Loucy (cell line): Measurements from ENCODE around the gene RTEL1.

Experiments
- H2AFZ ChIP-seq: fragments of 200-600 bp; sonication (generic); 2 replicates; pipeline ENCODE4 v1.6.0; 2016; ENCODE audit warnings: antibody characterized with exemption, mild to moderate bottlenecking, low read length, moderate library complexity
- H3F3A ChIP-seq: fragments of 200-600 bp; 2 replicates; pipeline ENCODE4 v1.6.0; 2016; ENCODE audit warnings: antibody characterized with exemption, low read depth, mild to moderate bottlenecking
- H3K27me3 ChIP-seq: fragments of 200-600 bp; sonication (generic); 2 replicates; pipeline ENCODE4 v1.6.1; 2014; ENCODE audit warnings: low read length, mild to moderate bottlenecking; ENCODE audit not compliant: insufficient read depth, poor library complexity, severe bottlenecking
- H3K36me3 ChIP-seq: fragments of 200-600 bp; sonication (generic); 2 replicates; pipeline ENCODE4 v1.6.1; 2016; ENCODE audit warnings: low read length; ENCODE audit not compliant: insufficient read depth
- H3K4me1 ChIP-seq: fragments of 200-600 bp; sonication (generic); 2 replicates; pipeline ENCODE4 v1.5.1; 2014; ENCODE audit warnings: low read length, mild to moderate bottlenecking; ENCODE audit not compliant: insufficient read depth, poor library complexity, severe bottlenecking
- H3K4me2 ChIP-seq: fragments of 200-600 bp; sonication (generic); 2 replicates; pipeline ENCODE4 v1.6.0; 2014; ENCODE audit warnings: antibody characterized with exemption, low read length, low read depth, mild to moderate bottlenecking; ENCODE audit not compliant: poor library complexity, severe bottlenecking
- H3K4me3 ChIP-seq: fragments of 200-600 bp; sonication (generic); 2 replicates; pipeline ENCODE4 v1.5.1; 2014; ENCODE audit warnings: low read length, mild to moderate bottlenecking, mixed read lengths; ENCODE audit not compliant: poor library complexity, severe bottlenecking
- H3K79me2 ChIP-seq: fragments of 200-600 bp; sonication (generic); 2 replicates; pipeline ENCODE4 v1.6.1; 2014; ENCODE audit warnings: low read length; ENCODE audit not compliant: insufficient read depth
- H3K9ac ChIP-seq: fragments of 200-600 bp; sonication (generic); 2 replicates; pipeline ENCODE4 v1.6.0; 2014; ENCODE audit warnings: mild to moderate bottlenecking, low read depth, low read length, moderate library complexity; ENCODE audit not compliant: poor library complexity, severe bottlenecking
- H3K9me2 ChIP-seq: fragments of 200-600 bp; sonication (generic); replicated peaks from 2 replicates; pipeline ENCODE4 v1.6.1; 2016; ENCODE audit warnings: low read depth, low read length, mixed read lengths
- H3K9me3 ChIP-seq: fragments of 200-600 bp; sonication (generic); 2 replicates; pipeline ENCODE4 v1.6.1; 2014; ENCODE audit warnings: mild to moderate bottlenecking, antibody characterized with exemption, low read length, low read depth; ENCODE audit not compliant: insufficient read depth
- H4K20me1 ChIP-seq: fragments of 200-600 bp; sonication (generic); 2 replicates; pipeline ENCODE4 v1.6.0; 2014; ENCODE audit warnings: antibody characterized with exemption, low read length, mild to moderate bottlenecking; ENCODE audit not compliant: insufficient read depth, poor library complexity, severe bottlenecking
- CTCF ChIP-seq: fragments of 200-600 bp; sonication (generic); conservative IDR thresholded peaks from 2 replicates; pipeline ENCODE4 v1.5.1; 2014; ENCODE audit warnings: mild to moderate bottlenecking, antibody characterized with exemption, low read length
- EZH2phosphoT487 ChIP-seq: fragments of 200-600 bp; IDR thresholded peaks from 2 replicates; pipeline ENCODE4 v1.6.1; 2018; ENCODE audit warnings: antibody characterized with exemption, mild to moderate bottlenecking, moderate library complexity, borderline replicate concordance

RTEL1 gene

GRCh38 chr20:63663332-63664066, 5.4 kb downstream of the RTEL1 start:
- H2AFZ ChIP-seq: no peak overlapping the region
- peaks cover 8% of the 10 kb centered on the region for H4K20me1 ChIP-seq
- H3K9ac ChIP-seq: no peak overlapping the region
- peaks cover 22% of the 10 kb centered on the region; the same call in 1 of the 2 replicates for H3K36me3 ChIP-seq
- no peaks in the 10 kb centered on the region for H3K9me3 ChIP-seq
- peaks cover 9% of the 10 kb centered on the region for H3K4me1 ChIP-seq
- no peak overlapping the region for H3K4me3 ChIP-seq
- H3K9me2 ChIP-seq: no peaks in the 10 kb centered on the region
- H3F3A ChIP-seq: no peaks in the 10 kb centered on the region
- H3K4me2 ChIP-seq: no peak overlapping the region
- no peaks in the 10 kb centered on the region for H3K27me3 ChIP-seq
- peaks cover 26% of the 10 kb centered on the region for H3K79me2 ChIP-seq
- TF ChIP-seq CTCF (no peak), EZH2phosphoT487 (no peak)

- Histone ChIP-seq H3K9ac (no peak overlapping the region), H3K36me3 (peaks cover 26% of the 10 kb centered on the region; the same call in 1 of the 2 replicates), H3K4me1 (peaks cover 4% of the 10 kb centered on the region), H3K4me3 (no peak overlapping the region), H3K79me2 (peaks cover 18% of the 10 kb centered on the region; the same call in 1 of the 2 replicates), H2AFZ (no peak overlapping the region), H4K20me1 (peaks cover 2% of the 10 kb centered on the region), H3K4me2 (no peak overlapping the region), H3K9me2 (no peaks in the 10 kb centered on the region), H3F3A (no peaks in the 10 kb centered on the region), H3K27me3 (no peaks in the 10 kb centered on the region), H3K9me3 (no peaks in the 10 kb centered on the region)
- TF ChIP-seq CTCF: no peak
- TF ChIP-seq EZH2phosphoT487: no peak
These were observed 6.2 kb downstream of the RTEL1 start for GRCh38 chr20:63664143-63664851.

- Histone ChIP-seq H3K9ac (no peak overlapping the region), H3K36me3 (peaks cover 26% of the 10 kb centered on the region; the same call in 1 of the 2 replicates), H3K9me2 (no peaks in the 10 kb centered on the region), H2AFZ (no peak overlapping the region), H3K4me2 (no peak overlapping the region), H3K4me3 (no peak overlapping the region), H3F3A (no peaks in the 10 kb centered on the region), H3K9me3 (no peaks in the 10 kb centered on the region), H3K27me3 (no peaks in the 10 kb centered on the region), H4K20me1 (no peaks in the 10 kb centered on the region), H3K4me1 (no peaks in the 10 kb centered on the region), H3K79me2 (peaks cover 12% of the 10 kb centered on the region; the same call in 1 of the 2 replicates)
- no peak for TF ChIP-seq EZH2phosphoT487
- no peak for TF ChIP-seq CTCF
These were observed 6.9 kb downstream of the RTEL1 start for GRCh38 chr20:63664861-63665594.
